HepG2 (cell line): ENCODE results near the gene TSPAN15. TPM values are rescaled to one million over a fixed set of nuclear protein-coding genes. Genes with fewer than 3 reads are reported as not detected.

Experiments used
- ATAC-seq: fragments of 200-7000 bp; cut with Tn5 transposase; 3 replicates; pipeline ENCODE4 v1.9.1; 2020; ENCODE audit warnings: mild to moderate bottlenecking, moderate library complexity
- BruUV-seq: library from RNA; stranded (reverse); fragments of 400-500 nt; replicated peaks from 2 replicates; lab custom pipeline; 2021; lab: Mats Ljungman, UMichigan
- CTCF ChIA-PET: fragments of 300-600 bp; formaldehyde crosslinking; extraction: SDS; loops from one replicate; lab custom pipeline; 2021; ENCODE audit warnings: low total read pairs, inconsistent platforms, low intra/inter-chr PET ratio; lab: Yijun Ruan, JAX
- POLR2A ChIA-PET: fragments of 350-600 bp; sonication (Branson Sonifier 250); formaldehyde crosslinking; loops from one replicate; lab custom pipeline; 2020; ENCODE audit warnings: antibody characterized with exemption, inconsistent platforms; lab: Yijun Ruan, JAX
- DNase-seq: peaks from one replicate; pipeline ENCODE4 v3.0.0-alpha.2; 2015; ENCODE audit warnings: low spot score
- FAIRE-seq: peaks from 3 replicates; lab custom pipeline; 2011; peaks lifted over from hg19 to GRCh38; lab: Jason Lieb, UNC
- H2AFZ ChIP-seq: one replicate; pipeline ENCODE4 v1.6.1; 2011; ENCODE audit warnings: low read length, inconsistent platforms
- H3K27ac ChIP-seq: fragments of 300-600 bp; 3 replicates; pipeline ENCODE4 v1.8.0; 2011; ENCODE audit warnings: mixed run types, mild to moderate bottlenecking, mixed read lengths, low read length, inconsistent platforms; ENCODE audit not compliant: insufficient read depth; ENCODE audit errors: extremely low read length
- H3K27me3 ChIP-seq, 2 experiments: fragments of 200-600 bp in 1 of 2; 2 replicates in 1 of 2; 3 replicates in 1 of 2; pipeline versions ENCODE4 v1.6.0 to v1.8.0; 2011; ENCODE audit warnings: low read length in 2 of 2, mild to moderate bottlenecking in 2 of 2, moderate library complexity in 2 of 2, inconsistent platforms in 1 of 2; ENCODE audit not compliant: insufficient read depth in 2 of 2, control insufficient read depth in 1 of 2
- H3K36me3 ChIP-seq, 2 experiments: fragments of 200-600 bp in 1 of 2; replicated peaks in 1 of 2; 2 replicates in 1 of 2; 3 replicates in 1 of 2; pipeline versions ENCODE4 v1.5.1 to v1.8.0; 2011; ENCODE audit warnings: low read length in 2 of 2, inconsistent platforms in 1 of 2; ENCODE audit not compliant: insufficient read depth in 2 of 2, control insufficient read depth in 1 of 2
- H3K4me1 ChIP-seq: 2 replicates; pipeline ENCODE4 v1.5.1; 2012; ENCODE audit warnings: low read length, inconsistent platforms; ENCODE audit not compliant: insufficient read depth
- H3K4me2 ChIP-seq: 2 replicates; pipeline ENCODE4 v1.6.0; 2011; ENCODE audit warnings: low read depth, low read length, inconsistent platforms
- H3K4me3 ChIP-seq, 3 experiments: fragments of 200-600 bp in 1 of 3; sonication (generic), shearing (Covaris generic) in 1 of 3; replicated peaks in 1 of 3; 2 replicates each; pipeline ENCODE4 v1.5.1; 2011 to 2016; ENCODE audit warnings: low read length in 3 of 3, inconsistent platforms in 2 of 3, low read depth in 2 of 3, mild to moderate bottlenecking in 2 of 3, control low read depth in 1 of 3, mixed read lengths in 1 of 3; ENCODE audit not compliant: insufficient read depth in 1 of 3
- H3K79me2 ChIP-seq: one replicate; pipeline ENCODE4 v1.6.1; 2011; ENCODE audit warnings: low read length, inconsistent platforms; ENCODE audit not compliant: insufficient read depth
- H3K9ac ChIP-seq: 2 replicates; pipeline ENCODE4 v1.6.0; 2011; ENCODE audit warnings: mild to moderate bottlenecking, low read depth, low read length, inconsistent platforms; ENCODE audit not compliant: insufficient read depth
- H3K9me3 ChIP-seq: 2 replicates; pipeline ENCODE4 v1.5.1; 2012; ENCODE audit warnings: mild to moderate bottlenecking, low read length
- H4K20me1 ChIP-seq: 2 replicates; pipeline ENCODE4 v1.6.0; 2011; ENCODE audit warnings: inconsistent platforms, mild to moderate bottlenecking, low read length, moderate library complexity; ENCODE audit not compliant: insufficient read depth
- ATM ChIP-seq: fragments of 450-650 bp; IDR thresholded peaks from 2 replicates; pipeline ENCODE4 v1.7.1; 2017; ENCODE audit warnings: mild to moderate bottlenecking, borderline replicate concordance
- DNMT1 ChIP-seq: sonication (generic); formaldehyde crosslinking; IDR thresholded peaks from 2 replicates; pipeline ENCODE4 v1.5.1; 2020; ENCODE audit warnings: mild to moderate bottlenecking, missing genetic modification reagents
- EHMT2 ChIP-seq: fragments of 200-600 bp; sonication (generic); IDR thresholded peaks from 2 replicates; pipeline ENCODE4 v1.7.0; 2017; ENCODE audit warnings: antibody characterized with exemption, low read depth, low read length, borderline replicate concordance
- KDM1A ChIP-seq: IDR thresholded peaks from 2 replicates; pipeline ENCODE4 v1.6.1; 2016; ENCODE audit warnings: missing compliant biosample characterization
- MAFK ChIP-seq, 2 experiments: IDR thresholded peaks in 1 of 2; conservative IDR thresholded peaks in 1 of 2; 2 replicates each; pipeline ENCODE4 v1.6.1; 2011; ENCODE audit warnings: improper control_type of control experiment in 2 of 2, low read length in 2 of 2
- MTF1 ChIP-seq: sonication (generic); formaldehyde crosslinking; IDR thresholded peaks from 2 replicates; pipeline ENCODE4 v1.5.0; 2020; ENCODE audit warnings: missing genetic modification reagents
- SPEN ChIP-seq: sonication (generic); formaldehyde crosslinking; IDR thresholded peaks from 2 replicates; pipeline ENCODE4 v1.5.1; 2020; ENCODE audit warnings: low read depth, mild to moderate bottlenecking, missing genetic modification reagents
- SSRP1 ChIP-seq: IDR thresholded peaks from 2 replicates; pipeline ENCODE4 v1.6.1; 2016; ENCODE audit warnings: control low read depth
- ZNF354B ChIP-seq: sonication (generic); formaldehyde crosslinking; IDR thresholded peaks from 2 replicates; pipeline ENCODE4 v1.8.0; 2022; ENCODE audit warnings: mild to moderate bottlenecking, missing genetic modification reagents
- ZNF430 ChIP-seq: sonication (generic); formaldehyde crosslinking; IDR thresholded peaks from 2 replicates; pipeline ENCODE4 v1.9.0; 2021; ENCODE audit warnings: mild to moderate bottlenecking, missing genetic modification reagents
- ZNF550 ChIP-seq: sonication (generic); formaldehyde crosslinking; IDR thresholded peaks from 2 replicates; pipeline ENCODE4 v1.4.0; 2020; ENCODE audit warnings: mild to moderate bottlenecking, missing genetic modification reagents, borderline replicate concordance
- WGBS: methylation state at CpG from one replicate; pipeline ENCODE4 v1.1.6; 2017; ENCODE audit warnings: low lambda C conversion rate; 5-methylcytosine and 5-hydroxymethylcytosine counted together
- in situ Hi-C: cut with HindIII; loops from 2 replicates; pipeline ENCODE4 v1.10.0; 2017; ENCODE audit warnings: low pct_unique_long_range_greater_than_20kb; ENCODE audit not compliant: extremely low pct_ligation_motif_present
- intact Hi-C: fragments of 100-400 bp; cut with micrococcal nuclease; formaldehyde crosslinking; loops from one replicate; pipeline ENCODE4 v1.10.0; 2022; ENCODE audit not compliant: unreplicated experiment
- polyA plus RNA-seq, 8 experiments: library from polyadenylated mRNA; depleted of rRNA in 3 of 8; stranded (reverse) in 7 of 8; unstranded in 1 of 8; fragments of >200 nt; fragmentation: Illumina TruSeq in 4 of 8; extraction: Trizol in 4 of 8; gene quantifications; 2 replicates each; pipeline versions ENCODE4 v1.2.1 to v1.2.3, GENCODE V29; 2011 to 2016; ENCODE audit warnings: low read depth in 4 of 8, missing spikeins in 1 of 8, mixed read lengths in 1 of 8; ENCODE audit not compliant: insufficient read depth in 1 of 8
- total RNA-seq, 5 experiments: library from RNA; depleted of rRNA; stranded (reverse); fragments of >200 nt; fragmentation: Illumina TruSeq; extraction: Trizol; gene quantifications; 2 replicates each; pipeline ENCODE4 v1.2.3, GENCODE V29; 2016; ENCODE audit warnings: low read depth in 1 of 5
- TF ChIP-seq, protein P1 (sequence below): sonication (generic); formaldehyde crosslinking; IDR thresholded peaks from 2 replicates; pipeline ENCODE4 v1.4.0; 2020; ENCODE audit warnings: mild to moderate bottlenecking, missing genetic modification reagents
- TF ChIP-seq, protein P2 (sequence below): sonication (generic); formaldehyde crosslinking; IDR thresholded peaks from 2 replicates; pipeline ENCODE4 v1.4.0; 2020; ENCODE audit warnings: missing genetic modification reagents, borderline replicate concordance
- TF ChIP-seq, protein P3 (sequence below): sonication (generic); formaldehyde crosslinking; IDR thresholded peaks from 2 replicates; pipeline ENCODE4 v1.5.1; 2020; ENCODE audit warnings: mild to moderate bottlenecking, missing genetic modification reagents, borderline replicate concordance

Gene TSPAN15
- total and polyA plus RNA-seq, 2 of the 13 experiments (the other 11 are each of a cell fraction or from before 2014, with no cell fraction given): 0.27 to 3.2 TPM

DNA sequence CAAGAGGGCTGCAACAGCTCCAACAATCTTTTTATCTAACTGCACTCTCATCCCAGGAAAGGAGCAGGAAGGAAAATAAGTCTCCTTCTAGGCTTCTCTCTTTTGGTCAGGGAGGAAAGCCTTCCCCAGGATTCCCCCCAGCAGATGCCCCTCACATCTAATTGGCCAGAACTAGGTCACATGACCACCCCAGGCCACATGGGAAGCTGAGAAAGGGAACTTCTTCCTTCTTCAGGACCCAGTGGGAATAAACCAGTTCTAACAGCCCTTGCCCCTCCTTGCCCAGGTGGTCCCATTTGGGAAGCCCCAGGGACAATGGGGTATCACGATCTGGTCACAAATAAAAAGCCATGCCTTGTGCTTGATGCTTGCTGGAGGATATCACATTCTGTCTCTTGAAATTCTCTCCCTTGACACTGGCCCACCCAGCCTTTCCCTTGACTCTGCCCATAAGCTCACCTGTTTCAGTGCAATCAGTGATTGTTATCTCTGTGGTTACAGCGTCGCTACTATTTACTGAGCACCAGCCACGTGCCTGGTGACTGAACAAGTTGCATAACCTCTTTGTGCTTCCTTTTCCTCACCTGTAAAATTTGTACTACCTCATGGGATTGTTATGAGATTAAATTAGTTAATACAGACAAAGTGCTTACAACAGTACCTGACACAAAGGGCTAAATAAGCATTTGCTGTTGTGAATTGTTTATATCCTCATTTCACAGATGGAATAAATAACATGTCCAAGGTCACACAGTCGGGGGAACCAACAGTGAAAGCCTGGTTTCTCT is 25.6 kb upstream of the TSPAN15 start:
- peak overlapping the region; percentile 70 for H3K4me2 ChIP-seq
- BruUV-seq: no TSS peak
- FAIRE-seq: peak; percentile 72
- intact Hi-C loops: no loop called here
- H3K27ac ChIP-seq: peak overlapping the region; percentile 21
- H3K9me3 ChIP-seq: no peaks in the 10 kb centered on the region
- in situ Hi-C loops: no loop called here
- DNase-seq: peak; percentile 80
- H3K4me3 ChIP-seq: peak overlapping the region in 1 of 3 experiments; percentile 11; a peak in 1 of 6 replicates
- H4K20me1 ChIP-seq: no peaks in the 10 kb centered on the region
- ATAC-seq: peak; percentile 58
- peak overlapping the region; percentile 33 for H3K9ac ChIP-seq
- no peak overlapping the region for H2AFZ ChIP-seq
- ChIA-PET POLR2A (interaction anchor here (0.7 kb wide), 1 partner anchor 17 kb away, joined by 3 read pairs; no protein-coding TSS in a partner anchor), CTCF (interaction anchor here (1.5 kb wide), 1 partner anchor 82 kb away, joined by 3 read pairs; no protein-coding TSS in a partner anchor)
- H3K79me2 ChIP-seq: no peaks in the 10 kb centered on the region
- H3K36me3 ChIP-seq: no peaks in the 10 kb centered on the region
- H3K27me3 ChIP-seq: peaks cover 3 to 18% of the 10 kb centered on the region in 2 experiments; a peak in 3 of 5 replicates
- peaks cover 53% of the 10 kb centered on the region for H3K4me1 ChIP-seq
- 3% methylated on average over 5 of the region's 5 CpGs for WGBS
- no peak for TF ChIP-seq ZNF550 (CRISPR knock-in tag)
- TF ChIP-seq EHMT2: no peak
- TF ChIP-seq SPEN (CRISPR knock-in tag): no peak
- no peak for TF ChIP-seq ZNF430 (CRISPR knock-in tag)
- no peak for TF ChIP-seq MTF1 (CRISPR knock-in tag)
- TF ChIP-seq, protein P1, sequence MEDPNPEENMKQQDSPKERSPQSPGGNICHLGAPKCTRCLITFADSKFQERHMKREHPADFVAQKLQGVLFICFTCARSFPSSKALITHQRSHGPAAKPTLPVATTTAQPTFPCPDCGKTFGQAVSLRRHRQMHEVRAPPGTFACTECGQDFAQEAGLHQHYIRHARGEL (CRISPR knock-in tag): no peak
- 0 out of 2 replicates have a peak, but pooled peaks have one; percentile 73 for TF ChIP-seq SSRP1 (CRISPR knock-in tag)
- no peak for TF ChIP-seq DNMT1 (CRISPR knock-in tag)
- TF ChIP-seq, protein P2, sequence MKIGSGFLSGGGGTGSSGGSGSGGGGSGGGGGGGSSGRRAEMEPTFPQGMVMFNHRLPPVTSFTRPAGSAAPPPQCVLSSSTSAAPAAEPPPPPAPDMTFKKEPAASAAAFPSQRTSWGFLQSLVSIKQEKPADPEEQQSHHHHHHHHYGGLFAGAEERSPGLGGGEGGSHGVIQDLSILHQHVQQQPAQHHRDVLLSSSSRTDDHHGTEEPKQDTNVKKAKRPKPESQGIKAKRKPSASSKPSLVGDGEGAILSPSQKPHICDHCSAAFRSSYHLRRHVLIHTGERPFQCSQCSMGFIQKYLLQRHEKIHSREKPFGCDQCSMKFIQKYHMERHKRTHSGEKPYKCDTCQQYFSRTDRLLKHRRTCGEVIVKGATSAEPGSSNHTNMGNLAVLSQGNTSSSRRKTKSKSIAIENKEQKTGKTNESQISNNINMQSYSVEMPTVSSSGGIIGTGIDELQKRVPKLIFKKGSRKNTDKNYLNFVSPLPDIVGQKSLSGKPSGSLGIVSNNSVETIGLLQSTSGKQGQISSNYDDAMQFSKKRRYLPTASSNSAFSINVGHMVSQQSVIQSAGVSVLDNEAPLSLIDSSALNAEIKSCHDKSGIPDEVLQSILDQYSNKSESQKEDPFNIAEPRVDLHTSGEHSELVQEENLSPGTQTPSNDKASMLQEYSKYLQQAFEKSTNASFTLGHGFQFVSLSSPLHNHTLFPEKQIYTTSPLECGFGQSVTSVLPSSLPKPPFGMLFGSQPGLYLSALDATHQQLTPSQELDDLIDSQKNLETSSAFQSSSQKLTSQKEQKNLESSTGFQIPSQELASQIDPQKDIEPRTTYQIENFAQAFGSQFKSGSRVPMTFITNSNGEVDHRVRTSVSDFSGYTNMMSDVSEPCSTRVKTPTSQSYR (CRISPR knock-in tag): peak; percentile 50; the same call in 1 of the 2 replicates
- TF ChIP-seq, protein P3, sequence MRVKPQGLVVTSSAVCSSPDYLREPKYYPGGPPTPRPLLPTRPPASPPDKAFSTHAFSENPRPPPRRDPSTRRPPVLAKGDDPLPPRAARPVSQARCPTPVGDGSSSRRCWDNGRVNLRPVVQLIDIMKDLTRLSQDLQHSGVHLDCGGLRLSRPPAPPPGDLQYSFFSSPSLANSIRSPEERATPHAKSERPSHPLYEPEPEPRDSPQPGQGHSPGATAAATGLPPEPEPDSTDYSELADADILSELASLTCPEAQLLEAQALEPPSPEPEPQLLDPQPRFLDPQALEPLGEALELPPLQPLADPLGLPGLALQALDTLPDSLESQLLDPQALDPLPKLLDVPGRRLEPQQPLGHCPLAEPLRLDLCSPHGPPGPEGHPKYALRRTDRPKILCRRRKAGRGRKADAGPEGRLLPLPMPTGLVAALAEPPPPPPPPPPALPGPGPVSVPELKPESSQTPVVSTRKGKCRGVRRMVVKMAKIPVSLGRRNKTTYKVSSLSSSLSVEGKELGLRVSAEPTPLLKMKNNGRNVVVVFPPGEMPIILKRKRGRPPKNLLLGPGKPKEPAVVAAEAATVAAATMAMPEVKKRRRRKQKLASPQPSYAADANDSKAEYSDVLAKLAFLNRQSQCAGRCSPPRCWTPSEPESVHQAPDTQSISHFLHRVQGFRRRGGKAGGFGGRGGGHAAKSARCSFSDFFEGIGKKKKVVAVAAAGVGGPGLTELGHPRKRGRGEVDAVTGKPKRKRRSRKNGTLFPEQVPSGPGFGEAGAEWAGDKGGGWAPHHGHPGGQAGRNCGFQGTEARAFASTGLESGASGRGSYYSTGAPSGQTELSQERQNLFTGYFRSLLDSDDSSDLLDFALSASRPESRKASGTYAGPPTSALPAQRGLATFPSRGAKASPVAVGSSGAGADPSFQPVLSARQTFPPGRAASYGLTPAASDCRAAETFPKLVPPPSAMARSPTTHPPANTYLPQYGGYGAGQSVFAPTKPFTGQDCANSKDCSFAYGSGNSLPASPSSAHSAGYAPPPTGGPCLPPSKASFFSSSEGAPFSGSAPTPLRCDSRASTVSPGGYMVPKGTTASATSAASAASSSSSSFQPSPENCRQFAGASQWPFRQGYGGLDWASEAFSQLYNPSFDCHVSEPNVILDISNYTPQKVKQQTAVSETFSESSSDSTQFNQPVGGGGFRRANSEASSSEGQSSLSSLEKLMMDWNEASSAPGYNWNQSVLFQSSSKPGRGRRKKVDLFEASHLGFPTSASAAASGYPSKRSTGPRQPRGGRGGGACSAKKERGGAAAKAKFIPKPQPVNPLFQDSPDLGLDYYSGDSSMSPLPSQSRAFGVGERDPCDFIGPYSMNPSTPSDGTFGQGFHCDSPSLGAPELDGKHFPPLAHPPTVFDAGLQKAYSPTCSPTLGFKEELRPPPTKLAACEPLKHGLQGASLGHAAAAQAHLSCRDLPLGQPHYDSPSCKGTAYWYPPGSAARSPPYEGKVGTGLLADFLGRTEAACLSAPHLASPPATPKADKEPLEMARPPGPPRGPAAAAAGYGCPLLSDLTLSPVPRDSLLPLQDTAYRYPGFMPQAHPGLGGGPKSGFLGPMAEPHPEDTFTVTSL: peak; percentile 74; the same call in 1 of the 2 replicates
- TF ChIP-seq KDM1A: peak; percentile 42; the same call in 1 of the 2 replicates
- no peak for TF ChIP-seq MAFK (conservative IDR thresholded peaks at IDR 0.05 in 1 of 2, IDR thresholded peaks at IDR 0.05 in 1 of 2; ENCODE audit: low read length in 2 of 2)
- no peak for TF ChIP-seq ATM
- TF ChIP-seq ZNF354B (CRISPR knock-in tag): no peak
